Pancreas (tissue), 10 donors: ENCODE measurements around the gene RRM2. TPM values are rescaled to one million over a fixed set of nuclear protein-coding genes. Genes with fewer than 3 reads are reported as not detected.

ENCODE experiments used
- ATAC-seq, 4 donors: fragments of 200-7000 bp; cut with Tn5 transposase; one replicate each; pipeline versions ENCODE4 v1.8.0 to v1.9.1; 2020; ENCODE audit warnings: mild to moderate bottlenecking in 4 of 4, moderate library complexity in 4 of 4
- DNase-seq, 6 donors: peaks; one replicate each; pipeline ENCODE4 v3.0.0-alpha.2; 2020
- FAIRE-seq: peaks from 2 replicates; lab custom pipeline; 2012; peaks lifted over from hg19 to GRCh38; lab: Jason Lieb, UNC
- H3K27ac ChIP-seq, 4 donors: fragments of 200-600 bp; sonication (generic); 1 replicate in 3 of 4; 2 replicates in 1 of 4; pipeline versions ENCODE4 v1.5.0 to v1.8.0; 2020
- H3K27me3 ChIP-seq, 4 donors: fragments of 200-600 bp; one replicate each; pipeline ENCODE4 v1.8.0; 2021
- H3K36me3 ChIP-seq, 3 donors: fragments of 200-600 bp; sonication (generic) in 1 of 3; one replicate each; pipeline versions ENCODE4 v1.5.0 to v1.8.0; 2020 to 2021
- H3K4me1 ChIP-seq, 3 donors: fragments of 200-600 bp; one replicate each; pipeline ENCODE4 v1.8.0; 2021
- H3K4me3 ChIP-seq, 4 donors: fragments of 200-600 bp; sonication (generic) in 2 of 4; one replicate each; pipeline versions ENCODE4 v1.5.0 to v1.8.0; 2020 to 2021
- H3K9me3 ChIP-seq, 4 donors: fragments of 200-600 bp; one replicate each; pipeline ENCODE4 v1.8.0; 2021
- CTCF ChIP-seq, 4 donors: fragments of 200-600 bp; sonication (generic) in 3 of 4; IDR thresholded peaks; one replicate each; pipeline versions ENCODE4 v1.5.0 to v1.8.0; 2021; ENCODE audit warnings: antibody characterized with exemption in 4 of 4
- WGBS, 2 donors: extraction: QIAGEN DNeasy Blood & Tissue Kit; methylation state at CpG; one replicate each; pipeline ENCODE4 v1.1.7; 2013; 5-methylcytosine and 5-hydroxymethylcytosine counted together
- intact Hi-C, 3 donors: fragments of 100-400 bp; cut with DNase I; formaldehyde crosslinking; loops; one replicate each; pipeline versions ENCODE4 v1.11.1 to v1.14.2; 2022
- polyA plus RNA-seq, 2 donors: library from polyadenylated mRNA; stranded (reverse); fragments of 200-250 nt; gene quantifications; one replicate each; pipeline ENCODE4 v1.2.3, GENCODE V29; 2013
- total RNA-seq, 6 donors: library from RNA; stranded (reverse); fragmentation: NEBNext Ultra II Directional in 4 of 6; extraction: Animal tissue kit (Norgen Biotek cat#: 25700) in 4 of 6; gene quantifications; one replicate each; pipeline versions ENCODE4 v1.2.1 to v1.2.4, GENCODE V29; 2021 to 2023
- donor health status: healthy with polysubstance abuse.
- donor health status: DM: no; HTN: no; CAD: no; lungs with moderate emphysema.
- donor health status: DM: no; HTN: no; CAD: no.
- donor health status: control.
- donor health status: control.
- donor health status: Bipolar disorder and iron deficiency.
- donor health status: DM: yes; HTN: yes; CAD: no.
- donor health status: DM: no; HTN: no; CAD: no.
- donor health status: DM: no; HTN: no; CAD: no.
- donor health status: DM: yes; HTN: yes; CAD: no.

Gene RRM2
- total and polyA plus RNA-seq, 8 donors = 0.16 to 3.0 (median 1.3) TPM

- ATAC-seq = no peak
- TF ChIP-seq CTCF (IDR thresholded peaks at IDR 0.05) = no peak
- no peak for FAIRE-seq
- 94 to 96% methylated on average over 11 of the region's 11 CpGs for WGBS, 2 donors
- Histone ChIP-seq H3K27me3 (no peaks in the 10 kb centered on the region), H3K4me3 (no peak overlapping the region), H3K27ac (no peak overlapping the region), H3K36me3 (no peaks in the 10 kb centered on the region), H3K4me1 (no peaks in the 10 kb centered on the region), H3K9me3 (no peaks in the 10 kb centered on the region)
- DNase-seq = peak in 1 of 6 donors; percentile 37
- intact Hi-C loops = no loop called here
Observed at GRCh38 chr2:10158681-10159080, 36.1 kb downstream of the RRM2 start.

- H3K4me1 ChIP-seq = no peaks in the 10 kb centered on the region
- 88 to 94% methylated on average over 6 of the region's 6 CpGs for WGBS, 2 donors
- no peak overlapping the region for H3K27ac ChIP-seq
- H3K36me3 ChIP-seq = no peaks in the 10 kb centered on the region
- no peaks in the 10 kb centered on the region for H3K27me3 ChIP-seq
- no peak for FAIRE-seq
- intact Hi-C loops = no loop called here
- DNase-seq = no peak
- no peaks in the 10 kb centered on the region for H3K9me3 ChIP-seq
- ATAC-seq = no peak
- no peak overlapping the region for H3K4me3 ChIP-seq
- no peak for TF ChIP-seq CTCF (IDR thresholded peaks at IDR 0.05)
Observed at GRCh38 chr2:10159086-10159485, 36.5 kb downstream of the RRM2 start.

DNA sequence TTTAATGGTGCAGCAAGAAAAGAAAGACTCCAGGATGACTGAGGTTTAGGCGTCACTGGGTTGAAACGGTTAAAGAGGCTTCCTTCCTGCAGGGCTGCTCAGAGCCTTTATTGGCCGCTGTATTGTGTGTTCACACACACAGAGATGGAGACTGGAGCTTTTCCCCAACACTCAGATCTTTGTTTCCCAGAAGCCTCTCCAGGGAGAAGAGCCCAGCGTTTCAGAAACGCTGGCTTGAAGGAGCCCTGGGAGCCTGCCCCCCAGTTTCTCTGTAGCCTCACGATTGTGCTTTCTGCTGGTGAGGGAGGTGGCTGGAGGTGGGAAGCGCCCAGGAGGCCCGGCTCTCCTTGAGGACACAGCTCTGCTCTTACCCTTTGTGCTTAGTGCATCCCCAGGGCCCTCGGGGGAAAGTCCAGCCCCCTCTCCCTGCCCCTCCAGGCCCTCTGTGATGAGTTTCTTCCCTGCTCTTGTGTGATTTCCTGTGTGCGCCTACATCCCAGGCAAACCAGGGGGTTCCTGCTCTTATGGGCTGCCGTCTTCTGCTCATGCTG lies 37.1 kb downstream of the RRM2 start:
- Histone ChIP-seq H3K27me3 (no peaks in the 10 kb centered on the region), H3K27ac (no peak overlapping the region), H3K4me1 (no peaks in the 10 kb centered on the region), H3K9me3 (no peaks in the 10 kb centered on the region), H3K36me3 (no peaks in the 10 kb centered on the region), H3K4me3 (no peak overlapping the region)
- ATAC-seq (no peak), DNase-seq (no peak), FAIRE-seq (no peak)
- WGBS, 2 donors = 81 to 83% methylated on average over 10 to 11 of the region's 11 CpGs
- intact Hi-C loops = no loop called here
- no peak for TF ChIP-seq CTCF (IDR thresholded peaks at IDR 0.05)

DNA sequence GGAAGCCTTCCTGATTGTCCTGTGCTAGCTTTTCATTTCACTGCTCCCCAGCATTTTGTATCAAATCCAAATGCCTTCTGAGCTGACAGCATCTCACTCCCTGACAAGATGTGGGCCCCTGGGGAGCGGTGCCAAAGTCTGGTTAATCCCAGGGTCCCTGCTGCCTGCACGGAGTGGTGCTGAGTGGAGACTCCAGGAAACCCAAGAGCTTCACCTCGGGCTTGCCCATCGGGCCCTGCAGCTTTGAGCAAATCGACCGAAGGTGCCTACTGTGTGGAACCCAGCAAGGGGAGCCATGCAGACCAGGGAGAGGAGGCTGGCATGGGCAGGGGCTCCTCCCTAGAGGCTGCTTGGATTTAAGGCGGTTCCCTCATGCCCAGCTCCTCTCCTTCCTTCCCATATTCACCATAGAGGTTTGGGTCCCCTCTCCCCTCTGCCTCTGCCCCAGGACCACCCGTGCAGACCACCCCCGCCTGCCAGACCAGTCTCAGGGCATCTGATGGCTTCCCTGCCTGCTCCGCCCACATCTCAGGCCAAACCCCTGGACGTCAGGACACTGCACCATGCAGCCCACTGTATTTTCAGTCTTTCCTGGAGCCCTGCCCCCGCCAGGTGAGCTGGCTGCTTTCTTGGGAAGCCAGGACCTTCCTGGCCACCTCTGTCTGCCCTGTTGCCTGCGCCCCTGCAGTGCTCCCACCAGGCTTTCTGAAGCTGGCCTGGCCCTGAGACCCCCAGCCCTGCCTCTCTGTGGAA lies 37.8 kb downstream of the RRM2 start:
- Histone ChIP-seq H3K4me3 (no peak overlapping the region), H3K4me1 (no peaks in the 10 kb centered on the region), H3K9me3 (no peaks in the 10 kb centered on the region), H3K36me3 (no peaks in the 10 kb centered on the region), H3K27ac (no peak overlapping the region), H3K27me3 (no peaks in the 10 kb centered on the region)
- no peak for TF ChIP-seq CTCF (IDR thresholded peaks at IDR 0.05)
- ATAC-seq (no peak), DNase-seq (no peak), FAIRE-seq (no peak)
- 89 to 91% methylated on average over 11 to 13 of the region's 13 CpGs for WGBS, 2 donors
- intact Hi-C loops = no loop called here
